ENCODE data around the gene MRPL54. TPM values are rescaled to one million over a fixed set of nuclear protein-coding genes. Genes with fewer than 3 reads are reported as not detected.

The MRPL54 gene
- total RNA-seq, 1 donor from 2014 or later: 15.1 TPM

GRCh38 chr19:3760871-3761361 is 1.6 kb upstream of the MRPL54 start:
- no peaks in the 10 kb centered on the region for H3K36me3 ChIP-seq
- H3K36me3 Mint-ChIP-seq: peaks cover 2% of the 10 kb centered on the region
- DNase-seq (ENCODE audit: low spot score): no peak
- peaks cover 26% of the 10 kb centered on the region for H3K79me2 ChIP-seq (ENCODE audit: low read depth)
- peaks cover 14% of the 10 kb centered on the region for H3K4me1 Mint-ChIP-seq
- no peak overlapping the region for H3K27ac ChIP-seq
- no peaks in the 10 kb centered on the region for H3K9me3 ChIP-seq (ENCODE audit: low read depth)
- no peaks in the 10 kb centered on the region for H3K27me3 Mint-ChIP-seq (ENCODE audit: insufficient read depth, low read depth)
- peak overlapping the region; percentile 64 for H2AFZ ChIP-seq (replicated peaks)
- peak overlapping the region; percentile 85 for H3K27ac Mint-ChIP-seq
- peak overlapping the region; percentile 85 for H3K4me2 ChIP-seq
- H3K9me3 Mint-ChIP-seq: no peaks in the 10 kb centered on the region
- H3K4me3 Mint-ChIP-seq: peak overlapping the region; percentile 96
- H4K20me1 ChIP-seq (ENCODE audit: low read depth): no peaks in the 10 kb centered on the region
- H3F3A ChIP-seq (ENCODE audit: low read depth): peaks cover 8% of the 10 kb centered on the region
- TF ChIP-seq, protein P1, sequence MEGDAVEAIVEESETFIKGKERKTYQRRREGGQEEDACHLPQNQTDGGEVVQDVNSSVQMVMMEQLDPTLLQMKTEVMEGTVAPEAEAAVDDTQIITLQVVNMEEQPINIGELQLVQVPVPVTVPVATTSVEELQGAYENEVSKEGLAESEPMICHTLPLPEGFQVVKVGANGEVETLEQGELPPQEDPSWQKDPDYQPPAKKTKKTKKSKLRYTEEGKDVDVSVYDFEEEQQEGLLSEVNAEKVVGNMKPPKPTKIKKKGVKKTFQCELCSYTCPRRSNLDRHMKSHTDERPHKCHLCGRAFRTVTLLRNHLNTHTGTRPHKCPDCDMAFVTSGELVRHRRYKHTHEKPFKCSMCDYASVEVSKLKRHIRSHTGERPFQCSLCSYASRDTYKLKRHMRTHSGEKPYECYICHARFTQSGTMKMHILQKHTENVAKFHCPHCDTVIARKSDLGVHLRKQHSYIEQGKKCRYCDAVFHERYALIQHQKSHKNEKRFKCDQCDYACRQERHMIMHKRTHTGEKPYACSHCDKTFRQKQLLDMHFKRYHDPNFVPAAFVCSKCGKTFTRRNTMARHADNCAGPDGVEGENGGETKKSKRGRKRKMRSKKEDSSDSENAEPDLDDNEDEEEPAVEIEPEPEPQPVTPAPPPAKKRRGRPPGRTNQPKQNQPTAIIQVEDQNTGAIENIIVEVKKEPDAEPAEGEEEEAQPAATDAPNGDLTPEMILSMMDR (IDR thresholded peaks at IDR 0.05): no peak
- TF ChIP-seq EZH2 (IDR thresholded peaks at IDR 0.05): no peak
- TF ChIP-seq EZH2phosphoT487 (IDR thresholded peaks at IDR 0.05): no peak
- no peaks in the 10 kb centered on the region for H3K27me3 ChIP-seq
- H3K4me3 ChIP-seq: peak overlapping the region; percentile 90
- peaks cover 3% of the 10 kb centered on the region for H3K4me1 ChIP-seq
- peak overlapping the region; percentile 83 for H3K9ac ChIP-seq

GRCh38 chr19:3761382-3762129 is 926 bp upstream of the MRPL54 start, which contains the start of gene APBA3:
Gene APBA3, minus strand, starts transcription at chr19:3761692. Its CDS starts 1,428 bp downstream, at chr19:3760264.
- H3K4me3 Mint-ChIP-seq: peak within 1 kb of the TSS; percentile 96

GRCh38 chr19:3762130-3762473 is 380 bp upstream of the MRPL54 start:
- no peaks in the 10 kb centered on the region for H3K9me3 Mint-ChIP-seq
- H3K4me1 Mint-ChIP-seq: peaks cover 14% of the 10 kb centered on the region
- peak overlapping the region; percentile 95 for H3K27ac Mint-ChIP-seq
- Histone ChIP-seq H3K36me3 (no peaks in the 10 kb centered on the region), H3F3A (ENCODE audit: low read depth) (peaks cover 8% of the 10 kb centered on the region), H3K9me3 (ENCODE audit: low read depth) (no peaks in the 10 kb centered on the region), H3K79me2 (ENCODE audit: low read depth) (peaks cover 26% of the 10 kb centered on the region), H3K9ac (no peak overlapping the region), H2AFZ (replicated peaks) (no peak overlapping the region), H3K27ac (no peak overlapping the region), H4K20me1 (ENCODE audit: low read depth) (no peaks in the 10 kb centered on the region), H3K4me3 (peak overlapping the region; percentile 89), H3K4me2 (peak overlapping the region; percentile 63), H3K27me3 (no peaks in the 10 kb centered on the region), H3K4me1 (peaks cover 3% of the 10 kb centered on the region)
- TF ChIP-seq, protein P1 (IDR thresholded peaks at IDR 0.05): no peak
- TF ChIP-seq EZH2phosphoT487 (IDR thresholded peaks at IDR 0.05): no peak
- no peak for TF ChIP-seq EZH2 (IDR thresholded peaks at IDR 0.05)
- H3K36me3 Mint-ChIP-seq: no peaks in the 10 kb centered on the region
- DNase-seq (ENCODE audit: low spot score): no peak
- H3K27me3 Mint-ChIP-seq (ENCODE audit: insufficient read depth, low read depth): no peaks in the 10 kb centered on the region
- peak overlapping the region; percentile 96 for H3K4me3 Mint-ChIP-seq

More at GRCh38 chr19:3761382-3762129, 926 bp upstream of the MRPL54 start, which contains the start of gene APBA3:
- H3K27ac Mint-ChIP-seq: peak within 1 kb of the TSS; percentile 95
- H4K20me1 ChIP-seq (ENCODE audit: low read depth): no peaks in the 10 kb centered on the region
- peak within 1 kb of the TSS; percentile 72 for H3K27ac ChIP-seq
- peaks cover 2% of the 10 kb centered on the region for H3K36me3 Mint-ChIP-seq
- H3K9ac ChIP-seq: peak within 1 kb of the TSS; percentile 83
- no peaks in the 10 kb centered on the region for H3K36me3 ChIP-seq
- H3K4me2 ChIP-seq: peak within 1 kb of the TSS; percentile 85
- no peaks in the 10 kb centered on the region for H3K9me3 ChIP-seq (ENCODE audit: low read depth)
- peak within 1 kb of the TSS; percentile 97 for H2AFZ ChIP-seq (replicated peaks)
- peaks cover 8% of the 10 kb centered on the region for H3F3A ChIP-seq (ENCODE audit: low read depth)
- TF ChIP-seq EZH2phosphoT487 (IDR thresholded peaks at IDR 0.05) (no peak), EZH2 (IDR thresholded peaks at IDR 0.05) (no peak)
- TF ChIP-seq, protein P1 (IDR thresholded peaks at IDR 0.05): peak; percentile 77
- H3K4me3 ChIP-seq: peak within 1 kb of the TSS; percentile 90
- peak; percentile 96 for DNase-seq (ENCODE audit: low spot score)
- peaks cover 3% of the 10 kb centered on the region for H3K4me1 ChIP-seq
- peaks cover 14% of the 10 kb centered on the region for H3K4me1 Mint-ChIP-seq
- peaks cover 26% of the 10 kb centered on the region for H3K79me2 ChIP-seq (ENCODE audit: low read depth)
- H3K9me3 Mint-ChIP-seq: no peaks in the 10 kb centered on the region
- no peaks in the 10 kb centered on the region for H3K27me3 ChIP-seq
- H3K27me3 Mint-ChIP-seq (ENCODE audit: insufficient read depth, low read depth): no peaks in the 10 kb centered on the region
